SIG-M5 treated with dmso at 0.1 percent for 504 hours (cell line): ENCODE measurements around the gene DNAJC18.

Experiments
- DNase-seq: peaks from one replicate; lab custom pipeline; 2025; ENCODE audit not compliant: unreplicated experiment; lab: John Stamatoyannopoulos, UW

Gene DNAJC18

DNA sequence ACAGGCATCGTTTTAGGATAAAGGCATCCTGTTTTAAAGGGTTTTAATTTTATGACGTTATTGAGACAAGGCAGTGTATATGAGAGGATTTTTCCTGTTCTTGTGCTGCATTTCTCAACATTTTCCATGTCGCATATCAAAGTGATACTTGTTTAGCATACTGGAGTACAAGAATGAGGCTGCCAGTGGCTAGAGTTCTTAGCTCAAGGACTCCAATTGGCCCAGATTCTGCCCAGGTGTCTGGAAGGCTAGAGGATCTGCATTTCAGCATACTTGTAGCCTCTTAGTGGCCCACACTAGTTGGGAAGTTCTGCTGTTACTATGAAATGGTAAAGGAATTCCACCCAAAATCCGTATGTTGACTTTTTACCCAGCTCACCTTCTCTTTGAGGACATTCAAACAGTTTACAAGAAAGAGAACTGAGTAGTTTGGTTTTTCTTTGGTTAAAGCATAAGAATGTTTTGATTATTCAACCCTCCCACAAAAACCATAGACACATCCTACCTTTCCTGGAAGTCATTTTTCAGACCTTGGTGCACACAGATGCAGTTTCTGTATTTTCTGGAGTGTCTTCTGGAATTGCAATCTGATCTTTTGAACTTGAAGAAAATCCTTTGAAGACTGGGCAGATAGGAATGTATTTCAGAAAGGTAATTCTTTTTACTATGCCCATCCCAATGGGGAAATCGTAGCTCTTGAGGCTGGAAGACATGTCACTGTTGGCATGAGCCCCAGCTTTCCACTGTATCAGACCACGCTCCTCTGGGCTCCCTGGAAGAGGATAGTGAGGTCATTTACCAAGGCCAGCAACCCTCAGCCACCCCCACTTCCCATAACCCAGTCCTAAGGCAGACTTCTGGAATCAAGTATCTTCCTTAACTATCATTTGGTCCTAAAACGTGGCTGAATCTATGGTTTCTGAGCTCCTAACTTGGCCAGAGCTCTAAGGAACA lies 67.6 kb downstream of the DNAJC18 start:
- no peak for DNase-seq

GRCh38 chr5:139369181-139369580 lies 70.1 kb downstream of the DNAJC18 start:
- DNase-seq = no peak

DNA sequence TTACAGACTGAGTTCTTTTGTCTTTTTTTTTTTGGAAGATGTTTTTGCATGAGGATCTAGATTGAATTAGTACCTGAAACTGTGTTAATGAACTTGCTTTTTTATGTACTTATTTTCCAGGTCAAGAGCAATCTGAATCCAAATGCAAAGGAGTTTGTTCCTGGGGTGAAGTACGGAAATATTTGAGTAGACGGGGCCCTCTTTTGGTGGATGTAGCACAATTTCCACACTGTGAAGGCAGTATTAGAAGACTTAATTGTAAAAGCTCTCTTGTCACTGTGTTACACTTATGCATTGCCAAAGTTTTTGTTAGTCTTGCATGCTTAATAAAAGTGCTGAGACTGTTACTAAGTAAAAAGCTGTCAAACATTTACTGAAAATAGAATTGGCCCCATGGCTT lies 70.7 kb downstream of the DNAJC18 start:
- no peak for DNase-seq

DNA sequence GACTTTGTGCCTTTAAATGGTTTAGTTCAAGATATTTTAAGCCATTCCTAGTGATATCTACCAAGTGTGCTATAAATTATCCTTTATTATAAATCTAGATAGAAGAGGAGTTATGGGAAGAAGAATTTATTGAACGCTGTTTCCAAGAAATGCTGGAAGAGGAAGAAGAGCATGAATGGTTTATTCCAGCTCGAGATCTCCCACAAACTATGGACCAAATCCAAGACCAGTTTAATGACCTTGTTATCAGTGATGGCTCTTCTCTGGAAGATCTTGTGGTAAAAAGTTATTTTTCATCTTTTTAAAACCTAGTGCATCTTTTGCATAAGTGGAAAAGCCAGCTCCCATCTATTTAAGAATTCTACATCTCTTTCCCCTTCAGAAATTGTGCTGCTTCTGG lies 74.9 kb downstream of the DNAJC18 start:
- no peak for DNase-seq

- DNase-seq = no peak
Observed at GRCh38 chr5:139363937-139364336, 75.4 kb downstream of the DNAJC18 start.

DNA sequence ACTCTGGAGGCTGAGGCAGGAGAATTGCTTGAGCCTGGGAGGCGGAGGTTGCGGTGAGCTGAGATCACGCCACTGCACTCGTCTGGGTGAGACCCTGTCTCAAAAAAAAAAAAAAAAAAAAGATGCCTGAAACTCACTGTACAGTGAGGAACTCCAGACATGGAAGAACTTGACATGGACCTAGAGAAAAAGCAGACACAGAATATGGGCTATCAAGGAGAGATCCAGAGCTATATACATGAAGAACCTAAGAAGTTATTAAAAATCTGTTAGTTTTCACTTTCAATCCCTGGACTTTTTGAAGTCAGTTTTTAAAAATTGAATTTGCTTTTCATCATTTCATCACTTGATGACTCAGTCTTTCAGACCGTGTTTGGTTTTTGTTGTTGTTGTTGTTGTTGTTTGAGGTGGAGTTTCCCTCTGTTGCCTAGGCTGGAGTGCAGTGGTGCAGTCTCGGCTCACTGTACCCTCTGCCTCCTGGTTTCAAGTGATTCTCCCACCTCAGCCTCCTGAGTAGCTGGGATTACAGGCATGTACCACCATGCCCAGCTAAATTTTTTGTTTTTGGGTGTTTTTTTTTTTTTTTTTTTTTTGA lies 77.4 kb downstream of the DNAJC18 start:
- no peak for DNase-seq

DNA sequence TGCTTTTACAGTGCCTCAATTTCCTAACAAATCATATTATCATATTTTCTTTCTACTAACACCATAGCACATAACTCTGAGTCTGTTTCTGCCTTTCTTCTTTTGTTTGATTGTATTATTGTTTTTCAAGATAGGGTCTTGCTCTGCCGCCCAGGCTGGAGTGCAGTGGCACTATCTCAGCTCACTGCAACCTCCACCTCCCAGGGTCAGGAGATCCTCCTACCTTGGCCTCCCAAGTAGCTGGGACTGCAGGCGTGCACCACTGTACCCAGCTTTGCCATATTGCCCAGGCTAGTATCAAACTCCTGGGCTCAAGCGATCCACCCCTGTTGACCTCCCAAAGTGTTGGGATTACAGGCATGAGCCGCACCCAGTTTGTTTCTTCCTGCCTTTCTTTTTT lies 78.9 kb downstream of the DNAJC18 start:
- no peak for DNase-seq
